COR-L47 (cell line): ENCODE measurements around the gene SIRT3.
"Not testable (repeated sequence)": the region's sequence is repeated elsewhere in the genome, so short reads cannot be mapped to it uniquely, and the experiment has no call there.

Experiments used
- DNase-seq: peaks from one replicate; lab custom pipeline; 2025; lab: John Stamatoyannopoulos, UW

Gene SIRT3

DNA sequence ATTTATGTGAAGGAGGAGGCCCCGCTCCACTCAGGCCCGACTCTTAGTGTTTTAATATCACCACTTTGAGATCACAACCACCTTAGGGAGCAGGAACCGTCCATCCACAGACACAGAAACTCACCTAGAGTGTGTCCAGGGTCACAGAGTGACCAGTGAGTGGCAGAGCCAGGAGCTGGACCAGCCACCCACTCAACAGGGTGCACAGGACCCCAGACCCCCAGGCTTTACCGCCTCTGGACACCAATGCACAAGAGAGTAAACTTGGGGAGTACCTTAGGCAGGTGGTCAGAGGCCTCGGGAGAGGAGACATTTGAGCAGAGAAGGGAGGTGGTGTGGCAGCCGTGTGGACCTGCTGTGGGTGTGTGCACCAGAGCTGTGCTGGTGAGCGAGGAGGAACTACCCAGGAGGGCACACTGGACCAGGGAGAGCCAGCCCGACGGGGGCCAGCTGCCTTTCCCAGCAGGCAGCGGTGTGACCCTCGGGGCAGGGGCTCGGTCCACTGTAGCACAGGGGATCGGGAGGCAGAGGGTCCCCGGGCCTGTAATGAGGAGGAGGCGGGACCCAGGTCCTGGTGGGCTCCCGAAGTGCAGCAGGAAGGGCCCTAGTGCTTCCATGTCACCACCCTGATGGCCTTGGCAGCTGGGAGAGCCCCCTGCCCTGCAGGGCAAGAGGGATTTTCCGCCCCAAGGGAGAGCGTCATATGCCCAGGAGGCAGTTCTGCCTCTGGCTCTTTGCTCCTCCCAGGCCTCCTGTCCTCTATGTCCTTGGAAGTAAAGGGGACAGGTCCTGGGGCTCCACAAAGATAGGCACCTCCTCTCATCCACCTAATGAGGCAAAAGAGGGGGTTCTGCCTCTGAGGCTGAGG, 34.5 kb upstream of the SIRT3 start:
- no peak for DNase-seq

GRCh38 chr11:269146-269890, 33.2 kb upstream of the SIRT3 start:
- no peak for DNase-seq

DNA sequence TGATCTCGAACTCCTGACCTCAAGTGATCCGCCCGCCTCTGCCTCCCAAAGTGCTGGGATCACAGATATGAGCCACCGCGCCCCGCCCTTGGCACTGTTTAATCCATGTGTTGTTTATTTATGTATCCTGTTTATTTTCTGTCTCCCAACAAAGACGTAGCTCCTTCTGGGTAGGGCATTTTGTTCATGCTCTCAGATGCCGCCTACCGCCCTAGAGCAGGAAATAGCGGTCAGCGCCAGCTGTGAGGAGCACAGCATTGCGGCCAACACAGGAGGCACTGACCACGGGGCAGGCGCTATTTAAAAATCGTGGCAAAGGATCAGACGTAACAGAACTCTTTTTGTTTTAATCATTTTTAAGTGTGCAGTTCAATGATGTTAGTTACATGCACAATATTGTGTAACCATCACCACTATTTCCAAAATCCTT, 32.6 kb upstream of the SIRT3 start:
- DNase-seq, result not testable (repeated sequence)

- no peak for DNase-seq
Measured at GRCh38 chr11:267491-267994, 31.4 kb upstream of the SIRT3 start.

GRCh38 chr11:266676-267439, 30.7 kb upstream of the SIRT3 start:
- no peak for DNase-seq

DNA sequence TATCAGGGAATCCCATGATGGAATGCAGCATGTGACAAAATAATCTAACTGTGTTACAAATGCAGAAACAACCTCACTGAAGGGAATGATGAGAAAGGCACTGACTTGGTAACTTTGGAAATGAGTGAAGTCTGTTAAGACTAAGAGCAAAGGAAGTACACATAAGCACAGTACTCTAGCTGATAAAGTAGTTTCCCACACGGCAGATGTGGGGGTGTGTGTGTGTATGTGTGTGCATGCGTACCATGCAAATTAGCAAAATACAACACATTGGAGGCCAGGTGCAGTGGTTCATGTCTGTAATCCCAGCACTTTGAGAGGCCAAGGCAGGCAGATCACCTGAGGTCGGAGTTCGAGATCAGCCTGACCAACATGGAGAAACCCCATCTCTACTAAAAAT, 25.5 kb upstream of the SIRT3 start:
- DNase-seq, result no peak

DNA sequence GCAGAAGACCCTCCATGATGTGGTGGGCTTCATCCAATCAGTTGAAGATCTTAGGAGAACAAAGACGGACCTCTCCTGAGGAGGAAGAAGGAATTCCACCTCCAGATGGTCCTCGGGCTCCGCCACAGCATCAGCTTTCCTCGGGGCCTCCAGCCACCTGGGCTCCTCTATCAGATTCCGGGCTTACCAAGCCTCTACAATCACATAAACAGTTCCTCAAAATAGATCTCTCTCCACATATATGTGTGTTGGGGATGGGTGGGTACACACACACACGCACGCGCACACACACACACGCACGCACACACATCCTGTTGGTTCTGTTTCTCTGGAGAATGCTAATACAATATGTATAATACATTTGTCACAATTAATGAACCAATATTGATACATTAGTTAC, 23.3 kb upstream of the SIRT3 start:
- no peak for DNase-seq

DNA sequence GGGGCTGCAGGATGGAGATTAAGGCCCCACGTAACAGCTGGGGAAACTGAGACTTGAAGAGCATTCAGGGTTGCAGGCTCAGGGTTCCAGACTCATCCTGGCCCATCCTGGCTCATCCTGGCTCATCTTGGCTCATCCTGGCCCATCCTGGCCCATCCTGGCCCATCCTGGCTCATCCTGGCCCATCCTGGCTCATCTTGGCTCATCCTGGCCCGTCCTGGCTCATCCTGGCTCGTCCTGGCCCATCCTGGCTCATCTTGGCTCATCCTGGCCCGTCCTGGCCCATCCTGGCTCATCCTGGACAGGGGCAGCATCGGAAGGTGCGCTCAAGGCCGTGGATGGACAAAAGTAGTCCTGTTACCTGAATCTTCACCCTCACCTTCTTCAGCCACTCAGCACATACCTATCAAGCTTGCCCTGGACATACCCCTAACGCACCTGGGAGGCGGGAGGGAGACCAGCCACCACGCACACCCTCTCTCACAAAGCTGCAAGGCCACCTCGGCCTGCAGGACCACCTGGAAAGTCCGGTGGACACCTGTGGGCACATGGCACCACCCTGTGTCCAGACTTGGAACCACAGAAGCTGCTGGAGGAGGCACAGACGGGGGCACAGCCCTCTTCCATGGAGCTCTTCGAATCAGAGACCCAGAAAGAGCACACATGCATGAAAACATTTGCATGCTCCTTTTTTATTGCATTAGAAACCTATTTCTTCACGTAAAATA, 21.8 kb upstream of the SIRT3 start:
- DNase-seq, result peak; percentile 36

DNA sequence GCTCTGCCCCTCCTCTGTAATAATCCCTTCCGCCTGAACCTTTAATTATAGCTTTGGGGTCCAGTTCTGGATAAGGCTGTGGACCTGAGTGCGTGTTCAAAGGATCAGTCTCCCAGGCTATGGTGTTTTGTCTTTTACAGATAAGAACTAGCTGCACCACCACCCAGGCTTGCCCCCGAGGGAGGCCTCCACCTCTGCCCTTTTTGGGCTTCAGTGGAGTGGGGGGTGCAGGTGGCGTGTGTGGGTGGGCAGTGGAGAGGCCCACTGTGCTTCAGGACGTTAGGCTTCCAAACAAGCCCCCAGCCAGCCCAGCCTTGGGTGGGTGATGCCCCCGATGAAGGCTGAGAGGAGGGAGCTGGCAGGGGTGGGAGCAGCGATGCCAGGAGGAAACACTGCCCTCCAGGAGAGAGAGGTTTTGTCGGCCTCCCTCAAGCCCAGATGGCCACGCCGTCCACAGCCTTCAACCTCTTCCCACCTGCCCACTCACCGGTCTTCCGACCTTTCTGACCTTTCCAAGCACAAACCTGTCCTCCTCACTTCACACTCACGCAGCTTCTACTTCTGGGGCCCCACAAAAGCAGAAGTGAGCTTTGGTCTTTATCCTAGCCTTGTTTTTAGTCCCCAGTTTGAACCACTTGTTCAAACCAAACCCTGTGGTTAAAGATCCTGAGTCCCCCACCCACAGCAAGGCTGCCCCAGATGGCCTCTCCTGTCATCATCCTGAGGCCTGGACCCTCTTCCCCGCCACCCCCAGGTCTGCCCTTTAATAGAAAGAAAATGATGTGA, 21.0 kb upstream of the SIRT3 start:
- DNase-seq, result no peak

- DNase-seq, result no peak
Measured at GRCh38 chr11:255816-256215, 19.7 kb upstream of the SIRT3 start.

DNA sequence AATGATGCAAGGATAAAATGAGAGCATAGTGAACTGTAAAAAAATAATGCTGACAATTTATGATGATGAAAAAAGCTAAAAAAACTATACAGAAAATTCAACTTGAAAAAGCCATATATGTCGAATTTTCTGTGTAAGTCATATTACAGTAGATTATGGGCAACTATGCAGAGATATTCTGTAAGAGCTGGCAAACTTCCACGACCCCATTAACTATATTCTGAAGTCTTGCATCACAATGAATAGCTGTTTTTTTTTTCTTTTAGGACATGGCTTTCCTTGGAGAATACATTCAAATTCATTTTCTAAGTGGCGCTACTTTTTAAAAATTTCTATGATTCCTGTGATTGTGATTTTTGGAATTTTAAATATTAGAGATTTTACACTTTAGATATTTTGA, 19.0 kb upstream of the SIRT3 start:
- DNase-seq, result no peak

GRCh38 chr11:253886-254270, 17.7 kb upstream of the SIRT3 start:
- no peak for DNase-seq

GRCh38 chr11:253160-253885, 17.2 kb upstream of the SIRT3 start:
- DNase-seq, result no peak

DNA sequence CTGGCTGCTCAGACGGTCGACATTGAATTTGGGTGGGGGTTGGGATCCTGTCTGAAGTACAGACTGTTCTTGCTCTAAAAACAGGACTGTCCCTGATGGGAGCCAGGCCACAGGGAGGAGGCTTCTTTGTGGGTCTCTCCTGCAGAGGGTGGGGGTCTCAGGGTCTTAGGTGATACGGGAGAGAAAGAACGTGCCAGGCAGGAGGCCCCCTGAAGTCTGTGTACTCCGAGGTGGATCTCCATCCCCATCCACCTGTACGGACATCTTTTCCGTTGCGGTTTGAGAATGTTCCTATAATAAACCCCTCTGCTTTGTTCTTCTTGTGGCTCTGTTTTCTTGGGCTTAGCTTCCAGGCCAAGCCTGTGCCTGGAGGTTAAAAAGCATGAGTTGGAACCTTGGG, 16.5 kb upstream of the SIRT3 start:
- no peak for DNase-seq

- no peak for DNase-seq
Measured at GRCh38 chr11:251550-251949, 15.4 kb upstream of the SIRT3 start.

GRCh38 chr11:250740-251299, 14.7 kb upstream of the SIRT3 start:
- no peak for DNase-seq

GRCh38 chr11:250274-250673, 14.1 kb upstream of the SIRT3 start:
- DNase-seq, result no peak

DNA sequence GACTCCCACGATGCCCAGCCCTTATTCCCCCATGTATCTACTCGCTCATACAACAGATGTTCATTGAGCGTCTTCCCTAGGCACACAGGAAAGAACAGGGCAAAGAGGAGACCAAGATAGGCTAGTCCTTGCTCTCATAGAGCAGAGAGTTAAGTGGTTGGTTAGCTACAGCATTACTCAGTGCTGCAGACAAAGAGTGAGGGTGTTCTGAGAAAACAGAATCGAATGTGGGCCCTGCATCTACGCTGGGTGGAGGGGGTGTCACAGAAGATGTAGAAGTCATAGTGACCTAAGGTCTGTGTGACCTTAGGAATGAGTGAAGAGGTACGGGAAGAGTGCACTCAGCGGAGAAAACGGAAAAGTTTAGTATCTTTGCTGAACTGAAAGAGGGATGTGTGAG, 12.9 kb upstream of the SIRT3 start:
- no peak for DNase-seq

- DNase-seq, result no peak
Measured at GRCh38 chr11:244376-244775, 8.2 kb upstream of the SIRT3 start.

- no peak for DNase-seq
Measured at GRCh38 chr11:241634-242033, 5.5 kb upstream of the SIRT3 start.
